ENCODE results near the gene FOXE3. TPM values are rescaled to one million over a fixed set of nuclear protein-coding genes. Genes with fewer than 3 reads are reported as not detected.

Gene FOXE3
- polyA plus RNA-seq, 2 of the 4 experiments (the other 2 are of a cell fraction) = 0.08 TPM; not detected in 1

GRCh38 chr1:47386268-47386667 is 29.8 kb upstream of the FOXE3 start (continued):
- TF ChIP-seq NFE2L2 (conservative IDR thresholded peaks at IDR 0.05; ENCODE audit: low read length) (no peak), FOSB (CRISPR knock-in tag; IDR thresholded peaks at IDR 0.05) (no peak), TP53 (CRISPR knock-in tag; IDR thresholded peaks at IDR 0.05) (no peak), JUN (IDR thresholded peaks at IDR 0.05) (no peak), CEBPB (IDR thresholded peaks at IDR 0.05) (no peak)

DNA sequence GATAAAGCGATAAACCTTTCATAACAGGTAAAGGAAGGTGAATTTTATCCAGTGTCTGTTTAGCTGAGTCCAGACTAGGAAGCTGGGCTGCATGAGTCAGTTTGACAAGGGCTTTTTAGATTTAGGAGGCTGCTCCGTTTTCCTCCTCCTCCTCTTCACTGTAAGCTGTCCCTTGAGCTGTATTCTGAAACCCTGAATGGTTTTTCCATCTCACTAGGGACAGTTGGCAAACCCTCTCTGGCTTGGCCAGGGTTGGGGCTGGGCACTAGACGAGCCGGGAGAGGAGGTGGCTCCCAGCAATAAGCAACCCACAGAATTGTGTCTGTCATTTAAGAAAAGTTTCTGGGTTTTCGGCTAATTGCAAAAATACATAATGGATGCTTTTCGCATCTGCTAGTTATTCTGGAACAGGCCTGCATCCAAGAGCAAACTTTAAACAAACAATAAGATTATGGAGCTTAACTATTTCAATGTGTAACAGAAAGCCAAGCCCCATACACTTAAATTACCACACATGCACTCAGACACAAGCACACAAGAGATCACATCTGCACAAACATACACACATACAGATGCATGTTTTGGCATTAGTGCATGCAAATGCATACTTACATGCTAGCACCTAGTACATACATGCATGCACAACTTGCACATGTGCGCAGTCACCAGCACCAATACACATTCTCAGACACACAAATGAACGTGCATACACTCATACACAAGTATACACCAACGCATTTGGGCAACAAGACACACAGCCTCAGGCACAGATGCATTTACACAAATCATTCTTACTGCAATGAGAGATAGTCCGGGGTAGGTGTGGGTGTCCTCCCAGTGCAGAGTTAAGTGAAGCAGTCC is 27.8 kb upstream of the FOXE3 start:
- peak; percentile 49 to 52; a peak in 5 of 6 replicates for ATAC-seq
- no peak overlapping the region for H3K4me2 ChIP-seq
- H3K27ac ChIP-seq = no peak overlapping the region
- H3K4me3 ChIP-seq = no peak overlapping the region
- WGBS (ENCODE audit: missing lambda C conversion rate) = 41% methylated on average over 10 of the region's 10 CpGs
- POLR2A ChIA-PET = interaction anchor here (1.0 kb wide), 1 partner anchor 49 kb away, joined by 4 read pairs; the partner anchor contains the start of gene FOXD2
- CTCF ChIA-PET = interaction anchor here (0.6 to 4.5 kb wide), 18 partner anchors 10 to 367 kb away, joined by 3 to 34 read pairs (median 4); partner anchors contain the start of gene FOXD2
- H3K4me1 ChIP-seq = no peaks in the 10 kb centered on the region
- no peak for DNase-seq (ENCODE audit: low read depth in 1 of 2, low spot score in 1 of 2)
- TF ChIP-seq ZFP36 (IDR thresholded peaks at IDR 0.05; ENCODE audit: borderline replicate concordance, partially characterized antibody) (no peak), EHF (CRISPR knock-in tag; IDR thresholded peaks at IDR 0.05) (no peak), RCOR1 (IDR thresholded peaks at IDR 0.05; ENCODE audit: low read depth, low read length) (no peak), ESRRA (IDR thresholded peaks at IDR 0.05; ENCODE audit: borderline replicate concordance, low read length) (no peak), JUNB (IDR thresholded peaks at IDR 0.05) (no peak), POLR2AphosphoS2 (conservative IDR thresholded peaks at IDR 0.05; ENCODE audit: low read length) (no peak), HOXB5 (CRISPR knock-in tag; IDR thresholded peaks at IDR 0.05) (no peak), TFCP2L1 (CRISPR knock-in tag; IDR thresholded peaks at IDR 0.05) (no peak), CHD2 (IDR thresholded peaks at IDR 0.05; ENCODE audit: low read length, partially characterized antibody) (no peak), EHMT2 (IDR thresholded peaks at IDR 0.05; ENCODE audit: low read depth) (no peak), NPAS2 (CRISPR knock-in tag; IDR thresholded peaks at IDR 0.05; ENCODE audit: borderline replicate concordance) (no peak), RAD21 (conservative IDR thresholded peaks at IDR 0.05 in 1 of 2, IDR thresholded peaks at IDR 0.05 in 1 of 2) (no peak), CHD4 (IDR thresholded peaks at IDR 0.05; ENCODE audit: borderline replicate concordance) (no peak)
- TF ChIP-seq, protein P1, sequence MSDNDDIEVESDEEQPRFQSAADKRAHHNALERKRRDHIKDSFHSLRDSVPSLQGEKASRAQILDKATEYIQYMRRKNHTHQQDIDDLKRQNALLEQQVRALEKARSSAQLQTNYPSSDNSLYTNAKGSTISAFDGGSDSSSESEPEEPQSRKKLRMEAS (IDR thresholded peaks at IDR 0.05) = no peak
- TF ChIP-seq, protein P2, sequence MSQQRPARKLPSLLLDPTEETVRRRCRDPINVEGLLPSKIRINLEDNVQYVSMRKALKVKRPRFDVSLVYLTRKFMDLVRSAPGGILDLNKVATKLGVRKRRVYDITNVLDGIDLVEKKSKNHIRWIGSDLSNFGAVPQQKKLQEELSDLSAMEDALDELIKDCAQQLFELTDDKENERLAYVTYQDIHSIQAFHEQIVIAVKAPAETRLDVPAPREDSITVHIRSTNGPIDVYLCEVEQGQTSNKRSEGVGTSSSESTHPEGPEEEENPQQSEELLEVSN (IDR thresholded peaks at IDR 0.05; ENCODE audit: borderline replicate concordance, low read depth) = no peak
- H3K9me3 ChIP-seq = no peaks in the 10 kb centered on the region
- no peak for FAIRE-seq

- ATAC-seq (peak; percentile 94 to 96), FAIRE-seq (no peak)
These were observed 27.2 kb upstream of the FOXE3 start for GRCh38 chr1:47388891-47389238.

More at GRCh38 chr1:47388891-47389238, 27.2 kb upstream of the FOXE3 start:
- WGBS (ENCODE audit: missing lambda C conversion rate) = 31% methylated on average over 3 of the region's 3 CpGs
- TF ChIP-seq RAD21 (conservative IDR thresholded peaks at IDR 0.05 in 1 of 2, IDR thresholded peaks at IDR 0.05 in 1 of 2) = peak; percentile 70 to 74
- peak; percentile 51 for TF ChIP-seq SMC3 (IDR thresholded peaks at IDR 0.05)
- TF ChIP-seq CTCF (IDR thresholded peaks at IDR 0.05) = peak; percentile 63
- TF ChIP-seq FOSB (CRISPR knock-in tag; IDR thresholded peaks at IDR 0.05) = no peak
- no peak for TF ChIP-seq PHF8 (IDR thresholded peaks at IDR 0.05; ENCODE audit: borderline replicate concordance, low read depth)
- H3K27ac ChIP-seq = no peak overlapping the region
- no peak overlapping the region for H3K4me3 ChIP-seq
- ChIA-PET CTCF (interaction anchor here (0.6 to 4.5 kb wide), 18 partner anchors 9 to 367 kb away, joined by 3 to 34 read pairs (median 4); partner anchors contain the start of gene FOXD2), POLR2A (interaction anchor here (1.0 kb wide), 1 partner anchor 49 kb away, joined by 4 read pairs; the partner anchor contains the start of gene FOXD2)
- peak; percentile 53 to 60 for DNase-seq (ENCODE audit: low read depth in 1 of 2, low spot score in 1 of 2)
- H3K4me2 ChIP-seq = no peak overlapping the region
- no peaks in the 10 kb centered on the region for H3K4me1 ChIP-seq
- H3K9me3 ChIP-seq = no peaks in the 10 kb centered on the region

Measured in A549 (cell line).